Anterior cingulate cortex (tissue), 58 donors: ENCODE data around the gene MYL4.
"Not testable (repeated sequence)": the region's sequence is repeated elsewhere in the genome, so short reads cannot be mapped to it uniquely, and the experiment has no call there.

Experiments used
- DNase-seq, 58 donors: peaks; one replicate each; lab custom pipeline; 2025; lab: John Stamatoyannopoulos, UW

MYL4 gene

DNA sequence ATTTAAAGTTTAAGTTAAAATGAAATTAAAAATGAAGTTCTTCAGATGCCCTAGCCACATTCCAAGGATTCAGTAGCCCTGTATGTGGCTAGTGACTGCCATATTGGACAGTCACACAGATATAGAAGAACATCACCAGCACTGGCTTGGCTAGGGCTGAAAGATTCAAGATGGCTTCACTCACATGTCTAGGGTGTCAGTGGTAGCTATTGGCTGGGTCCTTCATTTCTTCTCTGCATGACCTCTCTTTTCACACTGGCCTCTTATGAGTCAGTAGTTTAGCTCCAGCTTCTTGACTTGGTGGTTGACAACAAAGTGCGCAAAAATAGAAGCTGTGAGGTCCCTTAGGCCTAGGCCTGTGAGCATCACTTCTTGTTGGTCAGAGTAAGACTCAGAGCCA is 18.4 kb upstream of the MYL4 start:
- no peak for DNase-seq

DNA sequence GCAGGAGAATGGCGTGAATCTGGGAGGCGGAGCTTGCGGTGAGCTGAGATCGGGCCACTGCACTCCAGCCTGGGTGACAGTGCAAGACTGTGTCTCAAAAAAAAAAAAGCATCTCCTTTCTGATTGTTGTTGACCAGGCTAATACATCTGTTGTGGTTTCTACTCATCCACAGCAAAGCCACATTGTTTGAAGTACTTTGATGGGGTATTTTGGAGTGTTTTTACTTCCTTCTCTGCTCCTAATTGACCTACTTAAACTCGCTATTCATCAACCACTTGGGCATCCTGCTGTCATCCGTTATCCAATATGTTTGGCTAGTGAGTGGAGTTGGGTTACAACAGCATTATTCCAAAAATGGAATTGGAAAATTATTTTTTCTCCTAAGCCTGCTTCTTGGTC is 16.6 kb upstream of the MYL4 start:
- DNase-seq: no peak

- no peak for DNase-seq
Measured at GRCh38 chr17:47193931-47194511, 15.1 kb upstream of the MYL4 start.

DNA sequence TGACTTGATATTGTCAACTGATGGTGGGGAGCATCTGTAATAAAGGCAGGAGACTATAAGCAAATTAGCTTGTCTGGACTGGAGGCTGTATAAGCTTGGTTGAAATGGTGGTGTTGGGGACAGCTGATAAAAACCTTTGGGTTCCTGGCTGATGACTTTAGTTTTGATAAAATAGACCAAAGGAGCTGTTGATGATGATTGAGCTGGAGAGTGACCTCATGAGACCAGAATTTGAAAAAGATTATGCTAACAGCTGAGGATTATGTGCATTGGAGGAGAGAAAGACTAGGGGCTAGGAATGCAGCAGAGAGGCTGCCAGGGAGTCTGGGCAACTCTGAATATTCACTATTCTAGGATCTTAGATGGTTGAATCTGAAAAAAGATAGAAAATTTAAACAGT is 11.3 kb upstream of the MYL4 start:
- DNase-seq: no peak

GRCh38 chr17:47199627-47200324 is 9.4 kb upstream of the MYL4 start:
- DNase-seq: no peak

DNA sequence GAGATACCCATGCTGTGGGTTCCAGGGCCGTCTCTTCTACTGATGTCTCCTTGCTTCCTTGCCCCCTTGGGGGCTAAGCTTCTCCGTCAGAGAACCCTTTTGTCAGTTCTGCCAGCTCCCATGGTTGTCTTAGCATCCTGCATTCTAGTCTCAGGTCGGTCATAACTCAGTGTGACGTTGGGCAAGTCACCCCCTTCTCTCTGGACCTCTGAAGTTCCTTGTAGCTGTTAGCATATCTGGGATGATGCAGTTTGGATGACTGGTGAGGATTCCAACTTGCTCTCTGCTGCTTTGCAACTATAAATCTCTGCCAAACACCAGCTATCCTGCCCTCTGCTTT is 8.9 kb upstream of the MYL4 start:
- DNase-seq: no peak

GRCh38 chr17:47201166-47201565 is 8.0 kb upstream of the MYL4 start:
- no peak for DNase-seq

GRCh38 chr17:47203984-47204721 is 5.0 kb upstream of the MYL4 start:
- DNase-seq: no peak

DNA sequence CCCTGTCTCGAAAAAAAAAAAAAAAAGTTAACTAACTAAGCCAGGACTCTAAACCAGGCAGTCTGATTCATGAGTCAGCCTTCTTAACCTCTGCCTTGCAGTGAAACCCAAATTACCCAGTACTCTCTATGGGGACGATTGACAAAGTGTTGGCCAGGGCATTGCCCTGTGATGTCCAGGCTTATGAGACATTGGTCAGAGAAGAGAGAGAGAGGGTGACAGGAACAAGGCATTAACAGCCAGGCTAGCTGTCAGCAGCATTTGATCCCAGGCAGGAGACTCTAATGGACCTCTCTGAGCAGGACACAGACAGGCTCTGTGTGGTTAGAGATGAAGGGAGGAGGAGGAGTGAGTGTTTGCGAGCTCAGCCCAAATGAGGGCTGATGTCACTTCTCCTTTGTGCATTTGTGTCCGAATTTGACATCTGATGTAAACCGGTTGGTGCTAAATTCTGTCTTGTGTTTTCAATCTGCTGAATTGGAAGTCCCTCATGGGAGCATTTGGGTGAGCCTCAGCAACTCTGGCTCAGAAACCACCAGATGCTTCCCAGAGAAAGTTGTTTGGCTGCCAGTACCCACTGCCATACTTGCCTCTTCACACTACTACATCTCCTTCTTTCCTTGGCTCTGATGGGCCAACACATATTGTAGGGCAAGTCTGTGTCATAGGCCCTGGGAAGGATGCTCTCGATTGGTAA is 4.3 kb upstream of the MYL4 start:
- peak in 25 of 58 donors; percentile 2 to 75 (median 15) for DNase-seq

- DNase-seq: no peak
Measured at GRCh38 chr17:47205419-47205963, 3.7 kb upstream of the MYL4 start.

DNA sequence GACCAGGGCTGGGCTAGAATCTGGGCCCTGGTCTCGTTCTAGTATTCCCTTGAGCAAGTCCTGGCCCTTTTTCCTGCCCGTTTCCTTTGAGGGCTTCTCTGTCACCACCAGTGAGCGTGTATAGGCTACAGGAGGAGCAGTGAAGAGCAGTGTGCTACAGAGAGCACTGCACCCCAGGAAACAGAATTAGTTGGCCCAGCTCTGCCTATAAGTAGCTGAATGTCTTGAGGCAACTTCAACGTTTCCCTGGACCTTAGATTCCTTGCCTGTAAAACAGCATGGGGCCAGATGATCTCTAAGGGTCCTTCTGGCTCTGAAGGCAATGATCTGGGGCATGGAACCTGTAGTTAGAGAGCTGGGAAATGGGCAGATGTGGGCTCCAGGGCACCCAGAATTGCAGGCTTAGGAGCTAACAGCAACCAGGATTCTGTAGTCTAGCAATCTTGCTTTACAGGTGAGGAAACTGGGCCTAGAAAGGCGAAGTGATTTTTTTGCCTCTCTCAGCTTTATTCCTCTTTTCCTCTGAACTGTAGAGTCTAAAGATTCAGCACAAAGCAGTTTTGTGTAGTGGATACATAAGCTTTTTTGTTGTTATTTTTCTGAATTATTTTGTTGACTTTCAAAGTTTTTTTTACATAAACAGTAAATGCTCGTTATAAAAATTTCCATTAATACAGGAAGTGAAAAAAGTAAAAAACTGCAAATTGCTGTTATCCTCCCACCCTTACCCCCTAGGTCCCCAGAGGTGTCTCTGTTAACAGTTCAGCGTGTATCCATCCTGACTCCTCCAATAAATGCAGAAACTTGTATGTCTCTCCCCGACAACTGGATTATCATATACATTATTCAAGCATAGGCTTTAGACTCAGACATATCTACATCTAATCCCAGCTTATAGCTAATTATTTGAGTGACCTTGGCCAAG is 1.7 kb upstream of the MYL4 start:
- DNase-seq: no peak

GRCh38 chr17:47209499-47209898 is 351 bp downstream of the MYL4 start:
- no peak for DNase-seq

DNA sequence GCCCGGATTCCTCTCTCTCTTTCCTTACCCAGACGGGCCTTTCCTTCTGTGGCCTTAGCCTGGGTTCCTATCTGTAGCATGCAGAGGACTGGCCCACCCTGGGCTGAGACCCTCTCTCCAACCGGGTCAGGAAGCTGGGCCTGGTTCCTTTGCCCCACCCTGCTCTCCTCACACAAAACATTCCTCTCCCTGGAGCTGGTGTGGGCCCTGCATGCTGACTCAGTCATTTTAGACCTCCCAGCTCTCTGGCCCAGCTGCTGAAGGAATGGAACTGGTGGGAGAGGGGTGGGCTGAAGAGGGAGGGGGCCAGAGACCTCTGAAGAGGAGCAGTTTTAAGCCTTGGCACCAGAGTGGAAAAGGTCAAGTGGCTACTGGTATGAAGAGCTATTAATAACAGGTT is 957 bp downstream of the MYL4 start:
- no peak for DNase-seq

- DNase-seq: no peak
Measured at GRCh38 chr17:47210779-47211178, 1.6 kb downstream of the MYL4 start.

DNA sequence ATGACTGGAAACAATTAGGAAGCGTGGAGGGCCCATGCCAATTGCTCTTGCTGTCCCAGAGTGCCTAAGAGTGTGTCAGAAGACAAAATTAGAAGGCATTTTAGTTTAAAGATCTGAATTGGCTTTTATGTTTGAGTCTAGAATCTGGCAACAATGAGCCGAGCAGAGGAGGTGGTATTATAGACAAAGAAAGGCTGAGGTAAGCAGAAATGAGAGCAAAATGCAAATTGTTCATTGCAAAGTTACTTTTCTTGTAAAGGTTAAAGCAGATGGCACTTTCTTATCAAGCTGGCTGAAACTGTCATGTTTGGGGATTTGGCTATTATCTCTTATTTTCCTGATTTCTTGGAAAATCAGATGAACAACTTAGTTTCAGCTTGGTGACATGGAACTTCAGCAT is 3.3 kb downstream of the MYL4 start:
- no peak for DNase-seq

GRCh38 chr17:47213540-47213939 is 4.4 kb downstream of the MYL4 start:
- no peak for DNase-seq

DNA sequence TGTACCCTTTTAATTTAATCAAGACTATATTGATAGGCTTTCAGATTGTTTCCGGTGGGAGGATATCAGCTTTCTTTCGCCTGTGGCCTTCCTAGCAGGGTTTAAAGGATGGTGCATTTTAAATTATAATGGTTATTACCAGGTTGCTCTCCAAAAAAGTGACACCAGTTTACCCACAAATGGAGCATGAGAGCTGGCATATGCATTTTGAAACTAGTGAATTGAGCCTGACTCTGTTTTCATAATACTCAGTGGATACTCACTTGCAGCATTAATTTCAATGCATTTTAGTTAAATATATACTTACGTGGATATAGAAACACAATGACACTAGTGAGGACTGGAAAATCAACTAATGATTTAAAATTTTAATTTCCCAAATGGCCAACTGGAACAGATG is 5.8 kb downstream of the MYL4 start:
- DNase-seq: no peak

GRCh38 chr17:47216821-47217220 is 7.7 kb downstream of the MYL4 start:
- DNase-seq: not testable (repeated sequence)

DNA sequence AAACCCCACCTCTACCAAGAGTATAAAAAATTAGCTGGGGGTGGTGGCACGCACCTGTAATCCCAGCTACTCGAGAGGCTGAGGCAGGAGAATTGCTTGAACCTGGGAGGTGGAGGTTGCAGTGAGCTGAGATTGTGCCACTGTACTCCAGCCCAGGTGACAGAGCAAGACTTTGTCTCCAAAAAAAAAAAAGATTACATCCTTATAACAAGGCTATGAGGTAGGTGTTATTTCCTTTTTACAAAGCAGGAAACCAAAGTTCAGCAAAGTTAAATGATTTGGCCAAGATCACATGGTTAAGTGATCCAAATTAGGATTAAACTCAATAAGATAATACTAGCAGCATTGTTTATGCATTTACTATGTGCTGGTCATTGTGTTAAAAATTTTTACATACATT is 8.1 kb downstream of the MYL4 start:
- DNase-seq: not testable (repeated sequence)

- no peak for DNase-seq
Measured at GRCh38 chr17:47218896-47219430, 9.8 kb downstream of the MYL4 start.
